HG03469 (cell line): ENCODE measurements around the gene GRID1.
A peak's percentile ranks its signal among the peaks of the same experiment; 100 is the strongest.

Experiments used
- ATAC-seq: cut with Tn5 transposase; IDR thresholded peaks from one replicate; pipeline ENCODE4 v1.9.1; 2021; ENCODE audit warnings: mild to moderate bottlenecking, moderate library complexity, moderate number of reproducible peaks; ENCODE audit not compliant: unreplicated experiment

Gene GRID1

DNA sequence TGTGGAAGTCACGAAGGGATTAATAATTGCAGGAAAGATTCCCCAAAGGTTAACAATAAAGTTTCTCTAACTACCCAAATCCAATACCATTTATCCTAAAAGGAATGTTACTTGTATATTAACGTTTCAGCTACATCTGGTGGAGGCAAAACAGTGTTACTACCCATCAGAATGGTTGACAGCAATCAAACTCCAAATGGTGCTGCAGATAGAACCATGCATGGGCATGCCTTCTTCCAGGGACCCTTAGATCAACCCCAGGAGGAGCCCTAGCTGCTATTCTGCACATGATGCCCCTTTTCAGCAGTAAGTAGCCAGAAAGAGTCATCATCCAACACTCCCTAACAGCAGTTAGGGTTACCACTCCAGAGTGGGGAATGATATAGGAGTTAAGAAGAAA is 336.3 kb downstream of the GRID1 start:
- ATAC-seq, result no peak

- no peak for ATAC-seq
Observed at GRCh38 chr10:86027346-86027745, 339.2 kb downstream of the GRID1 start.

- no peak for ATAC-seq
Observed at GRCh38 chr10:86025509-86025908, 341.1 kb downstream of the GRID1 start.

- ATAC-seq, result no peak
Observed at GRCh38 chr10:86024281-86025041, 342.1 kb downstream of the GRID1 start.

- ATAC-seq, result no peak
Observed at GRCh38 chr10:86023931-86024280, 342.7 kb downstream of the GRID1 start.

GRCh38 chr10:86023336-86023735 is 343.3 kb downstream of the GRID1 start:
- ATAC-seq, result no peak

- no peak for ATAC-seq
Observed at GRCh38 chr10:86022906-86023305, 343.7 kb downstream of the GRID1 start.

DNA sequence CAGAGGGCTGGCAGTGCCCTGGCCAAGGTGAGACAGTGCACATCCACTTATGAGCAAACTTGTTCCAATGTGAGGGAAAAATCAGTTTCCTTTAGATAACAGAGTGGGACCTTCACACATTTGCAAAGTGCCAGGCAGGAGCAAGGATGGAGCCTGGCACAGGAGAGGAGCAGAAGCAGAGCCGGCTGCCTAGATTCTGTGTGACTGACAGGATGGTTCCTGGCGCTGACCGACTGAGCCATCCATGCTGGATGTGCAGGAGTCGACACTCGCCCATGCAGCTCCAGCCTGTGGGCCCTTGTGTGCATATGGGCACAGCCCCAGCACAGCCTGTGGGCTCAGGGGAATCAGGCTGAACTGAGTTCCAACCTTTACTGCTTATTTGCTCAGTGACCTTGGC is 346.5 kb downstream of the GRID1 start:
- no peak for ATAC-seq

GRCh38 chr10:86019141-86019540 is 347.5 kb downstream of the GRID1 start:
- no peak for ATAC-seq

DNA sequence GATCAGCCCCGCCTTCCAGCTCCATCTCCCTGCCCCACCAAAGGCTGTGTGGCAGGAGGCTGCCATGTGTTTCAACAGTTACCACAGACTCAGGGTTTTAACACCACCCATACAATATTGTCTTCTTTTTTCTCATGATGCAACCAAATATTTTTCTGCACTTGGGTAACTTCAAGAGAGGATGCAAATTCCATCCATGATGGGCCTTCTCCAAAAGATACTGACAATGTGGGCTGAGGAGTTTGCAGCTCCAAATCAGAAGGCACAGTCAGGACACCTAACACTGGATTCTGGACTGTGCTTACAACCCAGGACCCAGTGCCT is 347.9 kb downstream of the GRID1 start:
- no peak for ATAC-seq

GRCh38 chr10:86017841-86018734 is 348.5 kb downstream of the GRID1 start:
- peak; percentile 65 for ATAC-seq

- ATAC-seq, result no peak
Observed at GRCh38 chr10:86013568-86013967, 353.0 kb downstream of the GRID1 start.

GRCh38 chr10:86007171-86007570 is 359.4 kb downstream of the GRID1 start:
- ATAC-seq, result no peak

GRCh38 chr10:86004337-86004736 is 362.3 kb downstream of the GRID1 start:
- no peak for ATAC-seq

DNA sequence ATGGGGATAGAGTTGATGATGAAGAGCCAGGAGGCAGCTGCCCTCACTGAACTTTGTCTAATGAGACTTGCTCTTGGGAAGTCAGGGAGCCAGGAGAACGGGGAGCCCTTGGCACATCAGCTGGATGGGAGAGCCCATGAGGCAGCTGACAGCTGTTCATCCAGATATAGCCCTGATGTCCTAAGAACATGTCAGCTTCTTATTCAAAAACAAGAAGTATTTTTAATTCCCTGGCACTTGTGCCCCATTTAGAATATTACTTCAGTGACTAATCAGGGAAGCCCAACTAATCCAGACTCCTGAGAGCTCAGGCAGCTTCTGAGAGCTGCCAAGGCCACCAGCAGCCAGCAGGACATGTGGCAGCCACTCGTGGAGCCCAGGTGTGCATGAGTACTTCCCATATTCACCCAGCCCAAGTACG is 363.4 kb downstream of the GRID1 start:
- no peak for ATAC-seq

GRCh38 chr10:86001521-86001920 is 365.1 kb downstream of the GRID1 start:
- no peak for ATAC-seq

- no peak for ATAC-seq
Observed at GRCh38 chr10:85997544-85997943, 369.1 kb downstream of the GRID1 start.

GRCh38 chr10:85995791-85996190 is 370.8 kb downstream of the GRID1 start:
- ATAC-seq, result no peak

GRCh38 chr10:85993840-85994507 is 372.6 kb downstream of the GRID1 start:
- no peak for ATAC-seq

- ATAC-seq, result no peak
Observed at GRCh38 chr10:85993140-85993539, 373.5 kb downstream of the GRID1 start.

DNA sequence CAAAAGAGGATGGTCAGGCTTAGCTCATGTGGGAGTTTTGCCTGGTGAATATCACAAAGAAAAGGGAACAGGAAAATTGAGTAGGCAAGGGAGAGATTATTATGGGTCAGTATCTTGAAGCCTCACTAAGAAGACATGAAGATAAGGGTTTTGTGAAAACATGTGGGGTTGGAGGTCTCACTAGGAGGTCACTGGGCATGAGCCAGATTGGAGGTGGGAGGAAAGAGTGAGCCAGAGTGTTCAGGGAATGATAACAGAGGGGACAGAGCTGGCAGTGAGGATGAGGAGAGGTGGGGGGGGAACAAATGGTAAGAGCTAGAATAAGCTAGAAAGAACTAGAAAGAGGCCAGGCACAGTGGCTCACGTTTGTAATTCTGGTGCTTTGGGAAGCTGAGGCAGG is 374.3 kb downstream of the GRID1 start:
- no peak for ATAC-seq

DNA sequence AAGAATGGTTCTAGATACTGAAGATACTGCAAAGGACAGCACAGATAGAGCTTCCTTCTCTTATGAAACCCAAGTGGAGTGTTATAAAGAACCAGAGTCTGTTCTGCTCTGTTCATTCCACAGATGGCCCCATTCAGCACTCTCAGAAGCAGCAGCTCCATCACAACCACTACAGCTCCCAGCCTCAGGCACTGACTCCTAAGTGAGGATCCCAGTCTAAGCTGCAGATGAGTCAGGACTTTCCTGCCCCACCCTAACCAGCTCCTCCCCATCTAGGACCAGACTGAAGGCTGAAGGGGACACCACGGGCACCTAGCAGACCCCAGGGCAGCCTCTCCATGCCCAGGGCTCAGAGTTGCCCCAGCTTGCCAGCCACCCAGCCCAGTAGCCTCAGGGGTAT is 379.8 kb downstream of the GRID1 start:
- ATAC-seq, result no peak
